GM12865 (cell line): Measurements from ENCODE around the gene PATJ.
"Not testable (repeated sequence)": the region's sequence is repeated elsewhere in the genome, so short reads cannot be mapped to it uniquely, and the experiment has no call there.

Experiments
- DNase-seq: peaks from one replicate; pipeline ENCODE4 v3.0.0; 2010; ENCODE audit warnings: low read depth
- H3K4me3 ChIP-seq: 2 replicates; pipeline ENCODE4 v1.5.1; 2011; ENCODE audit warnings: mild to moderate bottlenecking, low read depth, low read length, control low read depth
- CTCF ChIP-seq: IDR thresholded peaks from 2 replicates; pipeline ENCODE4 v1.5.1; 2011; ENCODE audit warnings: low read length, control low read depth, low read depth, inconsistent platforms; ENCODE audit not compliant: insufficient read depth; ENCODE audit errors: missing control alignments

PATJ gene

GRCh38 chr1:61776091-61776490, 33.8 kb downstream of the PATJ start:
- no peak for DNase-seq
- no peak for TF ChIP-seq CTCF
- no peak overlapping the region for H3K4me3 ChIP-seq

- TF ChIP-seq CTCF = no peak
- H3K4me3 ChIP-seq = no peak overlapping the region
- no peak for DNase-seq
Measured at GRCh38 chr1:61779231-61779630, 37.0 kb downstream of the PATJ start.

GRCh38 chr1:61781151-61781550, 38.9 kb downstream of the PATJ start:
- no peak for DNase-seq
- no peak for TF ChIP-seq CTCF
- H3K4me3 ChIP-seq = no peak overlapping the region

- no peak overlapping the region for H3K4me3 ChIP-seq
- DNase-seq = peak; percentile 65
- no peak for TF ChIP-seq CTCF
Measured at GRCh38 chr1:61782771-61783170, 40.5 kb downstream of the PATJ start.

- DNase-seq = no peak
- no peak overlapping the region for H3K4me3 ChIP-seq
- no peak for TF ChIP-seq CTCF
Measured at GRCh38 chr1:61784726-61785125, 42.4 kb downstream of the PATJ start.

- DNase-seq = no peak
- H3K4me3 ChIP-seq = no peak overlapping the region
- TF ChIP-seq CTCF = no peak
Measured at GRCh38 chr1:61790837-61791236, 48.6 kb downstream of the PATJ start.

GRCh38 chr1:61797045-61797755, 54.9 kb downstream of the PATJ start:
- no peak for DNase-seq
- TF ChIP-seq CTCF = no peak
- H3K4me3 ChIP-seq = no peak overlapping the region

- DNase-seq, H3K4me3 ChIP-seq: not testable (repeated sequence)
Measured at GRCh38 chr1:61801047-61801446, 58.8 kb downstream of the PATJ start.
